Hepatocyte (in vitro differentiated cells): Measurements from ENCODE around the gene RAB4A. TPM values are rescaled to one million over a fixed set of nuclear protein-coding genes. Genes with fewer than 3 reads are reported as not detected.

Source experiments
- DNase-seq: peaks from one replicate; pipeline ENCODE4 v3.0.0-alpha.2; 2016; ENCODE audit warnings: low spot score
- H2AFZ ChIP-seq: fragments of 200-600 bp; sonication (generic); 2 replicates; pipeline ENCODE4 v1.6.0; 2016; ENCODE audit warnings: antibody characterized with exemption, mild to moderate bottlenecking
- H3K27ac ChIP-seq: fragments of 200-600 bp; sonication (generic); 2 replicates; pipeline ENCODE4 v1.5.1; 2016; ENCODE audit warnings: mild to moderate bottlenecking
- H3K27me3 ChIP-seq: fragments of 200-600 bp; sonication (generic); 2 replicates; pipeline ENCODE4 v1.6.1; 2016
- H3K36me3 ChIP-seq: fragments of 200-600 bp; sonication (generic); replicated peaks from 2 replicates; pipeline ENCODE4 v1.5.1; 2016; ENCODE audit warnings: low read depth; ENCODE audit not compliant: insufficient read depth
- H3K4me1 ChIP-seq: fragments of 200-600 bp; sonication (generic); 2 replicates; pipeline ENCODE4 v1.5.1; 2016; ENCODE audit warnings: mild to moderate bottlenecking, moderate library complexity; ENCODE audit not compliant: insufficient read depth
- H3K4me2 ChIP-seq: fragments of 200-600 bp; sonication (generic); 2 replicates; pipeline ENCODE4 v1.6.0; 2016
- H3K4me3 ChIP-seq: fragments of 200-600 bp; sonication (generic); 2 replicates; pipeline ENCODE4 v1.5.1; 2016; ENCODE audit warnings: mild to moderate bottlenecking
- H3K79me2 ChIP-seq: fragments of 200-600 bp; sonication (generic); 2 replicates; pipeline ENCODE4 v1.6.0; 2017; ENCODE audit warnings: mild to moderate bottlenecking
- H3K9me2 ChIP-seq: fragments of 200-600 bp; sonication (generic); replicated peaks from 2 replicates; pipeline ENCODE4 v1.6.0; 2017; ENCODE audit warnings: mild to moderate bottlenecking; ENCODE audit not compliant: insufficient read depth
- H3K9me3 ChIP-seq: fragments of 200-600 bp; sonication (generic); 2 replicates; pipeline ENCODE4 v1.5.1; 2016; ENCODE audit warnings: low read depth, mild to moderate bottlenecking
- H4K20me1 ChIP-seq: fragments of 200-600 bp; sonication (generic); 2 replicates; pipeline ENCODE4 v1.6.0; 2016; ENCODE audit warnings: mild to moderate bottlenecking; ENCODE audit not compliant: insufficient read depth, poor library complexity, severe bottlenecking
- EZH2 ChIP-seq: fragments of 200-600 bp; sonication (generic); IDR thresholded peaks from 2 replicates; pipeline ENCODE4 v1.6.1; 2016; ENCODE audit warnings: antibody characterized with exemption, mild to moderate bottlenecking, borderline replicate concordance
- EZH2phosphoT487 ChIP-seq: fragments of 200-600 bp; sonication (generic); IDR thresholded peaks from one replicate; pipeline ENCODE4 v1.6.1; 2018; ENCODE audit warnings: antibody characterized with exemption, mild to moderate bottlenecking, low read depth, moderate library complexity; ENCODE audit not compliant: unreplicated experiment, severe bottlenecking
- WGBS: methylation state at CpG from one replicate; pipeline ENCODE4 v1.1.6; 2016; ENCODE audit warnings: low lambda C conversion rate; ENCODE audit errors: missing lambda C conversion rate; 5-methylcytosine and 5-hydroxymethylcytosine counted together
- polyA plus RNA-seq: library from polyadenylated mRNA; unstranded; fragments of >200 nt; fragmentation: Nextera tagmentation; extraction: Ambion mirVana; gene quantifications from 2 replicates; pipeline ENCODE4 v1.2.1, GENCODE V29; 2016
- total RNA-seq: library from RNA; depleted of rRNA; stranded (reverse); fragments of >200 nt; gene quantifications from 2 replicates; pipeline ENCODE4 v1.2.3, GENCODE V29; 2014
- TF ChIP-seq, protein P1 (sequence below): fragments of 200-600 bp; sonication (generic); IDR thresholded peaks from 2 replicates; pipeline ENCODE4 v1.5.1; 2016; ENCODE audit warnings: antibody characterized with exemption, mild to moderate bottlenecking; ENCODE audit not compliant: poor library complexity

The RAB4A gene
- total and polyA plus RNA-seq, 2 experiments from 2014 or later: 47.7 to 54.3 TPM

DNA sequence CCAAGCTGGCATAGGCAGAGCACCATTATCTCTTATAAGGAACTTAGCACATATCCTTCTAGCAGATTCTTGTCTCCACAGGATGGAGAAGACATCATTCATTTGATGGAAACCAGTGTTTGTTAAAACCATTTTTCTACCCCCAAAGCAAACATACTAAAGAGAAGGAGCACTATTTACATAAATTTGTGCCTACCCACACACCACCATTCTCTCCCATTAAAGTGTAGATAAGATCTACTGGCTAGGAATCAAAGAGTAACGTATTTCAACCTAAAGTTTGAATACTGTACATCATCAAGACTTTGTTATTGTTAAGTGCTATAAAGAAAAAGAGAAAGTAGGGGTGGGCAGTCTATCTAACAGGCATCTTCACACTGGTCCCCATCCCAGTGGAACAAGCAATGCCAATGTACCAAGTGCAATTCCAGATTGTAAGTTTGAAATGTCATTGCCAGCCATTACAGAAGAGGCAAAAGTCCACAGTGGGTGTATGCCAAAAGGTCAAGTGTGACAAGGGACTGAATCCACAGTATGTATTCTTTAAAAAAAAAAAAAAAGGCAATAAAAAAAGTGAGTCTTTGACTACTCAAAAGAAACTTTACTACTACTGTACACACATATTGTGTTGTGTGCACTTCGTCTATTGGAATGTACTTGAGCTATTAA lies 53.1 kb downstream of the RAB4A start:
- 75% methylated on average over 2 of the region's 2 CpGs for WGBS

DNA sequence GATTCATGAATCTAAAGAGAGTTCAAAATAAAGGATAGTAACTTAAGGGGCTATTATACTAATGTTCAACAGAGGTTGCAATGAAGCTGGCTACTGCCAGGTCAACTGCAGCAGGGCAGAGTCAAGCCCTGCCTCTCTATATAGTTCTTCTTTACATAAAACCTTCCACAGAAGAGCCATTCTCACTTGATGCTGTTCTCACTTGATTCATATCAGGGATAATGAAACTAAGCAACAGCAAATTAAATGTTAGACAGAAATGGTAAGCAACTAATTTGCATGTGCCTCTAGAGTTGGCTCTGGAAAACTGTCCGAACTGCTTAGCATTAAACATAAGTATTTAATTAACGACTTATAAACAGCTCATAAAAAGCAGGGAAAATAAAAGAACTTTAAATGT lies 54.5 kb downstream of the RAB4A start:
- TF ChIP-seq EZH2: no peak
- TF ChIP-seq, protein P1, sequence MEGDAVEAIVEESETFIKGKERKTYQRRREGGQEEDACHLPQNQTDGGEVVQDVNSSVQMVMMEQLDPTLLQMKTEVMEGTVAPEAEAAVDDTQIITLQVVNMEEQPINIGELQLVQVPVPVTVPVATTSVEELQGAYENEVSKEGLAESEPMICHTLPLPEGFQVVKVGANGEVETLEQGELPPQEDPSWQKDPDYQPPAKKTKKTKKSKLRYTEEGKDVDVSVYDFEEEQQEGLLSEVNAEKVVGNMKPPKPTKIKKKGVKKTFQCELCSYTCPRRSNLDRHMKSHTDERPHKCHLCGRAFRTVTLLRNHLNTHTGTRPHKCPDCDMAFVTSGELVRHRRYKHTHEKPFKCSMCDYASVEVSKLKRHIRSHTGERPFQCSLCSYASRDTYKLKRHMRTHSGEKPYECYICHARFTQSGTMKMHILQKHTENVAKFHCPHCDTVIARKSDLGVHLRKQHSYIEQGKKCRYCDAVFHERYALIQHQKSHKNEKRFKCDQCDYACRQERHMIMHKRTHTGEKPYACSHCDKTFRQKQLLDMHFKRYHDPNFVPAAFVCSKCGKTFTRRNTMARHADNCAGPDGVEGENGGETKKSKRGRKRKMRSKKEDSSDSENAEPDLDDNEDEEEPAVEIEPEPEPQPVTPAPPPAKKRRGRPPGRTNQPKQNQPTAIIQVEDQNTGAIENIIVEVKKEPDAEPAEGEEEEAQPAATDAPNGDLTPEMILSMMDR: no peak
- no peak for TF ChIP-seq EZH2phosphoT487
- Histone ChIP-seq H2AFZ (no peak overlapping the region), H3K79me2 (no peaks in the 10 kb centered on the region), H3K27me3 (no peaks in the 10 kb centered on the region), H3K4me2 (no peak overlapping the region), H3K9me2 (no peaks in the 10 kb centered on the region), H3K27ac (no peak overlapping the region), H3K9me3 (no peaks in the 10 kb centered on the region), H3K4me1 (no peaks in the 10 kb centered on the region), H3K4me3 (no peak overlapping the region), H3K36me3 (no peaks in the 10 kb centered on the region), H4K20me1 (no peaks in the 10 kb centered on the region)
- WGBS: 88% methylated on average over 2 of the region's 2 CpGs
- DNase-seq: no peak

More for the DNA sequence above, 53.1 kb downstream of the RAB4A start:
- no peaks in the 10 kb centered on the region for H3K36me3 ChIP-seq
- no peak overlapping the region for H3K4me2 ChIP-seq
- H3K27me3 ChIP-seq: no peaks in the 10 kb centered on the region
- H4K20me1 ChIP-seq: no peaks in the 10 kb centered on the region
- H3K4me3 ChIP-seq: no peak overlapping the region
- H3K9me3 ChIP-seq: no peaks in the 10 kb centered on the region
- no peak overlapping the region for H2AFZ ChIP-seq
- H3K79me2 ChIP-seq: no peaks in the 10 kb centered on the region
- no peak for DNase-seq
- no peaks in the 10 kb centered on the region for H3K4me1 ChIP-seq
- H3K9me2 ChIP-seq: no peaks in the 10 kb centered on the region
- TF ChIP-seq EZH2phosphoT487 (no peak), EZH2 (no peak)
- TF ChIP-seq, protein P1: no peak
- H3K27ac ChIP-seq: peak overlapping the region; percentile 12

DNA sequence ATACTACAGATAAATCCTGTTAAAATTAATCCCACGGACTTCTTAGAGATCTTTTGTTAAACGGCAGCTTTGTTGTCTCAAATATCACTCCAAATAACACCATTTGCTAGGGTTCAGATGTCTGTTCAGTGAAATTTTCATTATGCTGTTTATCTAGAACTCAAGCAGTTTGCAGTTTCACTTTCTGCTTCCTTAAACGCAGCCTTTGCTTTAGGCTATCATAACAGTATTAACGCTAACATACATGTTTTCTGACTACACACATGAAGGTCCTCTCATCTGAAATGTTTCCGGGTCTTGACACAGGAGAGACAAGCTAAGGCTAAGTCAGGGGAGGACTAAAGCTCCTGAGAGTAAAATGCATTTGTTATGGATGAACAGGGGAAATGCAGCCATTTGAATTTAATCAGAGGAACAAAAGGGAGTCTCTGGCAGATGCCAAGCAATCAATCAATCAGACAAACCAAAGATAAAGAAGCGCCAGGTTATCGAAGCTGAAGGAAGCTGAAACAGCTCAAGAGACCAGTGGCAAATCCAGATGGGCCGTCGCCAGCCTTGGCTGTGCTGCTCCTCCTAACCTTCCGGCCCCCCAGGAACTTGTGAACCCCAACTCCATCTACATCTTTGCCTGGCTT lies 55.1 kb downstream of the RAB4A start:
- H3K27ac ChIP-seq: no peak overlapping the region
- no peak for DNase-seq
- H3K4me2 ChIP-seq: no peak overlapping the region
- no peaks in the 10 kb centered on the region for H3K79me2 ChIP-seq
- H3K36me3 ChIP-seq: no peaks in the 10 kb centered on the region
- H4K20me1 ChIP-seq: no peaks in the 10 kb centered on the region
- no peak overlapping the region for H3K4me3 ChIP-seq
- no peak for TF ChIP-seq EZH2
- TF ChIP-seq, protein P1: no peak
- no peak for TF ChIP-seq EZH2phosphoT487
- no peak overlapping the region for H2AFZ ChIP-seq
- no peaks in the 10 kb centered on the region for H3K4me1 ChIP-seq
- 80% methylated on average over 10 of the region's 10 CpGs for WGBS
- H3K27me3 ChIP-seq: no peaks in the 10 kb centered on the region
- H3K9me3 ChIP-seq: no peaks in the 10 kb centered on the region
- no peaks in the 10 kb centered on the region for H3K9me2 ChIP-seq
